Measurements from ENCODE around the gene PSMA1.

- TF ChIP-seq BHLHE40 (IDR thresholded peaks at IDR 0.05; ENCODE audit: low read depth, low read length) (no peak), RAD21 (conservative IDR thresholded peaks at IDR 0.05 in 1 of 2, IDR thresholded peaks at IDR 0.05 in 1 of 2) (no peak), POLR2A (IDR thresholded peaks at IDR 0.05; ENCODE audit: low read length) (no peak), CTCF (IDR thresholded peaks at IDR 0.05) (no peak), MAFK (IDR thresholded peaks at IDR 0.05; ENCODE audit: partially characterized antibody) (no peak), USF2 (IDR thresholded peaks at IDR 0.05) (no peak), CEBPB (IDR thresholded peaks at IDR 0.05) (no peak), MAZ (IDR thresholded peaks at IDR 0.05; ENCODE audit: borderline replicate concordance, low read depth, low read length) (no peak), RFX5 (IDR thresholded peaks at IDR 0.05) (no peak), HES2 (IDR thresholded peaks at IDR 0.05) (no peak), SMC3 (IDR thresholded peaks at IDR 0.05) (no peak), EHMT2 (IDR thresholded peaks at IDR 0.05; ENCODE audit: low read depth) (no peak), KDM1A (IDR thresholded peaks at IDR 0.05; ENCODE audit: low read depth) (no peak)
Measured at GRCh38 chr11:14538926-14539554, 18.9 kb upstream of the PSMA1 start.

Data from A549 (cell line).